Measurements from ENCODE around the gene DOCK2. TPM values are rescaled to one million over a fixed set of nuclear protein-coding genes. Genes with fewer than 3 reads are reported as not detected.

DOCK2 gene
- polyA plus RNA-seq, 1 of the 3 experiments (the other 2 are of a cell fraction) = 3.8 TPM

- no peaks in the 10 kb centered on the region for H3F3A ChIP-seq (replicated peaks; ENCODE audit: insufficient read depth)
- no peaks in the 10 kb centered on the region for H3K4me1 ChIP-seq (ENCODE audit: control insufficient read depth in 1 of 2, insufficient read depth in 2 of 2, low read depth in 1 of 2, low read length in 1 of 2)
- H3K9me3 ChIP-seq = no peaks in the 10 kb centered on the region
- DNase-seq = no peak
- H3K27me3 ChIP-seq (ENCODE audit: insufficient read depth) = no peaks in the 10 kb centered on the region
- WGBS (ENCODE audit: low lambda C conversion rate) = 45% methylated on average over 7 of the region's 7 CpGs
- H3K4me2 ChIP-seq = no peak overlapping the region
- H4K20me1 ChIP-seq (ENCODE audit: insufficient read depth) = no peaks in the 10 kb centered on the region
- no peaks in the 10 kb centered on the region for H3K9me2 ChIP-seq
- peak overlapping the region in 1 of 2 experiments; percentile 37; a peak in 2 of 4 replicates for H3K27ac ChIP-seq (ENCODE audit: low read depth in 2 of 2, low read length in 1 of 2)
- ChIA-PET CTCF (interaction anchor here (2.2 to 6.2 kb wide), 3 partner anchors 20 to 62 kb away, joined by 7 to 33 read pairs (median 9); no protein-coding TSS in a partner anchor), POLR2A (no interaction called here)
- no peak overlapping the region for H3K4me3 ChIP-seq (ENCODE audit: low read depth in 2 of 2, low read length in 1 of 2)
- H3K36me3 ChIP-seq (replicated peaks in 1 of 2; ENCODE audit: control insufficient read depth in 1 of 2, insufficient read depth in 2 of 2, low read length in 1 of 2) = no peaks in the 10 kb centered on the region
- H3K9ac ChIP-seq = no peak overlapping the region
- TF ChIP-seq GATA2 (CRISPR knock-in tag; IDR thresholded peaks at IDR 0.05) (no peak), ELF1 (IDR thresholded peaks at IDR 0.05) (no peak), SMC3 (IDR thresholded peaks at IDR 0.05; ENCODE audit: low read depth, low read length) (no peak), NRF1 (IDR thresholded peaks at IDR 0.05; ENCODE audit: low read depth, low read length) (no peak), CTCF (IDR thresholded peaks at IDR 0.05) (no peak), ZBTB33 (IDR thresholded peaks at IDR 0.05; ENCODE audit: borderline replicate concordance, low read depth) (no peak)
- H2AFZ ChIP-seq (ENCODE audit: low read depth) = no peak overlapping the region
- H3K79me2 ChIP-seq (ENCODE audit: insufficient read depth) = no peaks in the 10 kb centered on the region
Observed at GRCh38 chr5:170121321-170121720, 484.2 kb downstream of the DOCK2 start.

- Histone ChIP-seq H3F3A (replicated peaks; ENCODE audit: insufficient read depth) (no peaks in the 10 kb centered on the region), H3K27me3 (ENCODE audit: insufficient read depth) (no peaks in the 10 kb centered on the region), H3K9me2 (no peaks in the 10 kb centered on the region), H3K79me2 (ENCODE audit: insufficient read depth) (no peaks in the 10 kb centered on the region), H3K9me3 (no peaks in the 10 kb centered on the region), H3K4me3 (ENCODE audit: low read depth in 2 of 2, low read length in 1 of 2) (no peak overlapping the region), H4K20me1 (ENCODE audit: insufficient read depth) (no peaks in the 10 kb centered on the region), H3K9ac (no peak overlapping the region), H3K27ac (ENCODE audit: low read depth in 2 of 2, low read length in 1 of 2) (no peak overlapping the region), H3K4me1 (ENCODE audit: control insufficient read depth in 1 of 2, insufficient read depth in 2 of 2, low read depth in 1 of 2, low read length in 1 of 2) (no peaks in the 10 kb centered on the region), H3K36me3 (replicated peaks in 1 of 2; ENCODE audit: control insufficient read depth in 1 of 2, insufficient read depth in 2 of 2, low read length in 1 of 2) (no peaks in the 10 kb centered on the region), H2AFZ (ENCODE audit: low read depth) (no peak overlapping the region), H3K4me2 (no peak overlapping the region)
- ChIA-PET POLR2A (no interaction called here), CTCF (interaction anchor here (1.3 kb wide), 1 partner anchor 25 kb away, joined by 4 read pairs; no protein-coding TSS in a partner anchor)
- no peak for DNase-seq
- 5% methylated on average over 1 of the region's 1 CpG for WGBS (ENCODE audit: low lambda C conversion rate)
- TF ChIP-seq CTCF (IDR thresholded peaks at IDR 0.05) = no peak
- TF ChIP-seq RXRA (IDR thresholded peaks at IDR 0.05; ENCODE audit: borderline replicate concordance, low read depth) = no peak
- no peak for TF ChIP-seq USF2 (IDR thresholded peaks at IDR 0.05; ENCODE audit: borderline replicate concordance, low read depth, low read length)
- no peak for TF ChIP-seq MXI1 (IDR thresholded peaks at IDR 0.05; ENCODE audit: low read depth, low read length)
- no peak for TF ChIP-seq ELF1 (IDR thresholded peaks at IDR 0.05)
- TF ChIP-seq JUND (IDR thresholded peaks at IDR 0.05) = no peak
- no peak for TF ChIP-seq FOXJ3 (CRISPR knock-in tag; IDR thresholded peaks at IDR 0.05)
- TF ChIP-seq MEF2A (IDR thresholded peaks at IDR 0.05; ENCODE audit: borderline replicate concordance, low read depth) = no peak
- TF ChIP-seq NRF1 (IDR thresholded peaks at IDR 0.05; ENCODE audit: low read depth, low read length) = no peak
- no peak for TF ChIP-seq PBX3 (IDR thresholded peaks at IDR 0.05)
- TF ChIP-seq RAD21 (IDR thresholded peaks at IDR 0.05; ENCODE audit: low read length) = no peak
- no peak for TF ChIP-seq REST (IDR thresholded peaks at IDR 0.05; ENCODE audit: low read depth, low read length)
Observed at GRCh38 chr5:170126061-170126460, 489.0 kb downstream of the DOCK2 start.

Data from SK-N-SH (cell line).